ENCODE data around the gene PRR23B. TPM values are rescaled to one million over a fixed set of nuclear protein-coding genes. Genes with fewer than 3 reads are reported as not detected.

Gene PRR23B
- total RNA-seq, 1 experiment from 2014 or later, result not detected

GRCh38 chr3:138971766-138972320, 48.9 kb downstream of the PRR23B start:
- Histone ChIP-seq H3K36me3 (ENCODE audit: low read depth) (no peaks in the 10 kb centered on the region), H3K79me2 (ENCODE audit: low read depth) (no peaks in the 10 kb centered on the region), H4K20me1 (ENCODE audit: insufficient read depth) (no peaks in the 10 kb centered on the region), H3K27me3 (ENCODE audit: insufficient read depth, low read depth) (no peaks in the 10 kb centered on the region), H3K4me3 (no peak overlapping the region), H3K9me3 (ENCODE audit: insufficient read depth, low read depth) (no peaks in the 10 kb centered on the region), H3K4me1 (replicated peaks; ENCODE audit: insufficient read depth) (no peaks in the 10 kb centered on the region), H3K9me2 (ENCODE audit: insufficient read depth) (no peaks in the 10 kb centered on the region), H3K27ac (no peak overlapping the region), H2AFZ (no peak overlapping the region), H3K4me2 (no peak overlapping the region), H3F3A (ENCODE audit: insufficient read depth, low read depth) (no peaks in the 10 kb centered on the region)
- TF ChIP-seq EZH2 (IDR thresholded peaks at IDR 0.05; ENCODE audit: low read depth) (no peak), CTCF (conservative IDR thresholded peaks at IDR 0.05) (no peak)
- ChIA-PET CTCF (no interaction called here), POLR2A (ENCODE audit: unreplicated experiment) (interaction anchor here (0.7 kb wide), 1 partner anchor 35 kb away, joined by 3 read pairs; no protein-coding TSS in a partner anchor)
- no peak for DNase-seq
- no TSS peak for BruUV-seq (replicated peaks)
- intact Hi-C loops (cut with micrococcal nuclease; ENCODE audit: unreplicated experiment), result no loop called here

Other genes starting within 250 kb of the PRR23B start
- 41.9 and 47.8 TPM in 2 replicates for gene PIK3CB, start 186.0 kb downstream of the PRR23B start, total RNA-seq (2021)
- not detected in 2 replicates for gene FOXL2, start 73.8 kb downstream of the PRR23B start, total RNA-seq (2021)
- gene FOXL2NB, start 73.7 kb downstream of the PRR23B start, total RNA-seq (2021), result 0.09 and 0.18 TPM in 2 replicates
- not detected in 2 replicates for gene PRR23A, start 14.7 kb downstream of the PRR23B start, total RNA-seq (2021)
- not detected in 2 replicates for gene PRR23C, start 24.0 kb upstream of the PRR23B start, total RNA-seq (2021)

All from PC-9 (cell line).